Endothelial cell of umbilical vein (primary cell): ENCODE data around the gene MEAK7. TPM values are rescaled to one million over a fixed set of nuclear protein-coding genes. Genes with fewer than 3 reads are reported as not detected.

Experiments
- BruUV-seq: library from RNA; stranded (reverse); fragments of 400-500 nt; replicated peaks from 2 replicates; lab custom pipeline; 2021; lab: Mats Ljungman, UMichigan
- CTCF ChIA-PET: fragments of 300-600, 350-600 bp; sonication (Branson Sonifier 250); formaldehyde crosslinking; loops from one replicate; lab custom pipeline; 2021; ENCODE audit warnings: antibody characterized with exemption, inconsistent platforms; lab: Charles Lee
- POLR2A ChIA-PET: fragments of 300-600, 350-600 bp; sonication (Branson Sonifier 250); formaldehyde crosslinking; loops from one replicate; lab custom pipeline; 2021; ENCODE audit warnings: antibody characterized with exemption, inconsistent platforms; lab: Charles Lee
- DNase-seq: peaks from one replicate; pipeline ENCODE4 v3.0.0-alpha.2; 2011; ENCODE audit warnings: low read depth, low spot score
- FAIRE-seq: peaks from 2 replicates; lab custom pipeline; 2011; peaks lifted over from hg19 to GRCh38; lab: Jason Lieb, UNC
- H2AFZ ChIP-seq: 2 replicates; pipeline ENCODE4 v1.6.0; 2012; ENCODE audit warnings: low read depth, low read length, control low read depth, inconsistent platforms
- H3K27ac ChIP-seq: 2 replicates; pipeline ENCODE4 v1.5.1; 2011; ENCODE audit warnings: low read depth, mild to moderate bottlenecking, control low read depth, low read length, moderate library complexity; ENCODE audit not compliant: insufficient read depth
- H3K27me3 ChIP-seq, 2 experiments: 2 replicates each; pipeline versions ENCODE4 v1.6.0 to v1.6.1; 2011; ENCODE audit warnings: low read length in 2 of 2, mixed read lengths in 1 of 2; ENCODE audit not compliant: control insufficient read depth in 2 of 2, insufficient read depth in 2 of 2
- H3K36me3 ChIP-seq, 2 experiments: 2 replicates in 1 of 2; 3 replicates in 1 of 2; pipeline ENCODE4 v1.5.1; 2011; ENCODE audit warnings: low read length in 2 of 2, mild to moderate bottlenecking in 1 of 2, moderate library complexity in 1 of 2; ENCODE audit not compliant: control insufficient read depth in 2 of 2, insufficient read depth in 2 of 2; ENCODE audit errors: extremely low read depth in 1 of 2
- H3K4me1 ChIP-seq: 3 replicates; pipeline ENCODE4 v1.5.1; 2011; ENCODE audit warnings: mild to moderate bottlenecking, low read length; ENCODE audit not compliant: control insufficient read depth, insufficient read depth; ENCODE audit errors: extremely low read depth
- H3K4me2 ChIP-seq: 2 replicates; pipeline ENCODE4 v1.6.1; 2011; ENCODE audit warnings: low read length, control low read depth, mixed read lengths; ENCODE audit not compliant: insufficient read depth
- H3K4me3 ChIP-seq, 3 experiments: fragments of 200-600 bp in 1 of 3; sonication (generic), shearing (Covaris generic) in 1 of 3; replicated peaks in 1 of 3; 2 replicates each; pipeline ENCODE4 v1.5.1; 2011 to 2016; ENCODE audit warnings: control low read depth in 3 of 3, low read length in 3 of 3, mild to moderate bottlenecking in 2 of 3, inconsistent platforms in 1 of 3, low read depth in 1 of 3, moderate library complexity in 1 of 3; ENCODE audit not compliant: insufficient read depth in 1 of 3
- H3K79me2 ChIP-seq: 2 replicates; pipeline ENCODE4 v1.6.0; 2012; ENCODE audit warnings: low read length, inconsistent platforms; ENCODE audit not compliant: control insufficient read depth, insufficient read depth
- H3K9ac ChIP-seq: replicated peaks from 2 replicates; pipeline ENCODE3; 2011; ENCODE audit warnings: low read length, control low read depth; ENCODE audit not compliant: insufficient read depth; ENCODE audit errors: extremely low read depth
- H3K9me1 ChIP-seq: replicated peaks from 3 replicates; pipeline ENCODE4 v1.6.0; 2011; ENCODE audit warnings: mild to moderate bottlenecking, low read length; ENCODE audit not compliant: control insufficient read depth, insufficient read depth; ENCODE audit errors: extremely low read depth
- H3K9me3 ChIP-seq: replicated peaks from 2 replicates; pipeline ENCODE4 v1.5.1; 2012; ENCODE audit warnings: low read length, inconsistent platforms; ENCODE audit not compliant: control insufficient read depth, insufficient read depth
- H4K20me1 ChIP-seq: replicated peaks from 2 replicates; pipeline ENCODE3; 2011; ENCODE audit warnings: mild to moderate bottlenecking, low read length; ENCODE audit not compliant: control insufficient read depth, insufficient read depth; ENCODE audit errors: extremely low read depth
- EZH2 ChIP-seq: IDR thresholded peaks from 2 replicates; pipeline ENCODE4 v1.6.1; 2012; ENCODE audit warnings: borderline replicate concordance, low read depth, mild to moderate bottlenecking, moderate library complexity, low read length, inconsistent platforms; ENCODE audit not compliant: severe bottlenecking
- FOS ChIP-seq: IDR thresholded peaks from 2 replicates; pipeline ENCODE4 v1.6.1; 2011; ENCODE audit warnings: mild to moderate bottlenecking, low read length, moderate library complexity, borderline replicate concordance; ENCODE audit not compliant: insufficient read depth
- GATA2 ChIP-seq: IDR thresholded peaks from 2 replicates; pipeline ENCODE4 v1.7.0; 2011; ENCODE audit warnings: low read depth, mild to moderate bottlenecking, moderate library complexity, mixed read lengths, low read length; ENCODE audit not compliant: insufficient read length, insufficient read depth
- JUN ChIP-seq: IDR thresholded peaks from 2 replicates; pipeline ENCODE4 v1.6.1; 2011; ENCODE audit warnings: borderline replicate concordance, low read depth; ENCODE audit not compliant: insufficient read length, insufficient read depth
- MAX ChIP-seq: IDR thresholded peaks from 2 replicates; pipeline ENCODE4 v1.6.1; 2011; ENCODE audit not compliant: insufficient read depth, insufficient read length
- MYC ChIP-seq: IDR thresholded peaks from one replicate; pipeline ENCODE4 v1.6.1; 2011; ENCODE audit warnings: mild to moderate bottlenecking, low read depth, low read length
- POLR2A ChIP-seq: IDR thresholded peaks from 2 replicates; pipeline ENCODE4 v1.6.1; 2012; ENCODE audit warnings: low read depth, mild to moderate bottlenecking, control low read depth, low read length
- POLR2AphosphoS5 ChIP-seq: IDR thresholded peaks from 2 replicates; pipeline ENCODE4 v1.6.1; 2012; ENCODE audit warnings: low read depth, mild to moderate bottlenecking, control low read depth, low read length, moderate library complexity; ENCODE audit not compliant: insufficient read depth
- dilution Hi-C: fragments of 300-500 bp; cut with MboI; formaldehyde crosslinking; loops from one replicate; pipeline ENCODE4 v1.15.0; 2019; ENCODE audit warnings: low sequenced_read_pairs; ENCODE audit not compliant: extremely low pct_ligation_motif_present
- intact Hi-C: fragments of 100-400 bp; cut with micrococcal nuclease; formaldehyde crosslinking; loops from one replicate; pipeline ENCODE4 v1.10.0; 2022
- polyA plus RNA-seq, 4 experiments: library from polyadenylated mRNA; depleted of rRNA in 3 of 4; stranded (reverse) in 3 of 4; unstranded in 1 of 4; fragments of >200 nt; gene quantifications; 2 replicates each; pipeline versions ENCODE4 v1.2.1 to v1.2.3, GENCODE V29; 2011 to 2012; ENCODE audit warnings: missing spikeins in 1 of 4
- total RNA-seq: library from RNA; stranded (reverse); gene quantifications from 2 replicates; pipeline ENCODE4 v1.2.3, GENCODE V29; 2021
- TF ChIP-seq, protein P1 (sequence below), 2 donors: IDR thresholded peaks; 1 replicate in 1 of 2; 2 replicates in 1 of 2; pipeline ENCODE4 v1.5.1; 2011; ENCODE audit warnings: low read length in 2 of 2, mild to moderate bottlenecking in 2 of 2, moderate library complexity in 2 of 2, control low read depth in 1 of 2, inconsistent platforms in 1 of 2, low read depth in 1 of 2; ENCODE audit not compliant: insufficient read depth in 1 of 2; ENCODE audit errors: extremely low read depth in 1 of 2

MEAK7 gene
- total and polyA plus RNA-seq, 2 donors (not counting 3 experiments of a cell fraction or from before 2014, with no cell fraction given) = 16.2 to 22.7 TPM

- H3K9ac ChIP-seq = no peak overlapping the region
- no peaks in the 10 kb centered on the region for H3K9me1 ChIP-seq
- dilution Hi-C loops = no loop called here
- H2AFZ ChIP-seq = no peak overlapping the region
- H4K20me1 ChIP-seq = no peaks in the 10 kb centered on the region
- H3K9me3 ChIP-seq = no peaks in the 10 kb centered on the region
- POLR2A ChIA-PET = no interaction called here
- H3K79me2 ChIP-seq = no peaks in the 10 kb centered on the region
- TF ChIP-seq, protein P1, sequence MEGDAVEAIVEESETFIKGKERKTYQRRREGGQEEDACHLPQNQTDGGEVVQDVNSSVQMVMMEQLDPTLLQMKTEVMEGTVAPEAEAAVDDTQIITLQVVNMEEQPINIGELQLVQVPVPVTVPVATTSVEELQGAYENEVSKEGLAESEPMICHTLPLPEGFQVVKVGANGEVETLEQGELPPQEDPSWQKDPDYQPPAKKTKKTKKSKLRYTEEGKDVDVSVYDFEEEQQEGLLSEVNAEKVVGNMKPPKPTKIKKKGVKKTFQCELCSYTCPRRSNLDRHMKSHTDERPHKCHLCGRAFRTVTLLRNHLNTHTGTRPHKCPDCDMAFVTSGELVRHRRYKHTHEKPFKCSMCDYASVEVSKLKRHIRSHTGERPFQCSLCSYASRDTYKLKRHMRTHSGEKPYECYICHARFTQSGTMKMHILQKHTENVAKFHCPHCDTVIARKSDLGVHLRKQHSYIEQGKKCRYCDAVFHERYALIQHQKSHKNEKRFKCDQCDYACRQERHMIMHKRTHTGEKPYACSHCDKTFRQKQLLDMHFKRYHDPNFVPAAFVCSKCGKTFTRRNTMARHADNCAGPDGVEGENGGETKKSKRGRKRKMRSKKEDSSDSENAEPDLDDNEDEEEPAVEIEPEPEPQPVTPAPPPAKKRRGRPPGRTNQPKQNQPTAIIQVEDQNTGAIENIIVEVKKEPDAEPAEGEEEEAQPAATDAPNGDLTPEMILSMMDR (IDR thresholded peaks at IDR 0.05; ENCODE audit: extremely low read depth in 1 of 2, insufficient read depth in 1 of 2, low read depth in 1 of 2, low read length in 2 of 2) = no peak
- TF ChIP-seq JUN (no peak), MAX (no peak), POLR2AphosphoS5 (no peak), EZH2 (no peak), POLR2A (no peak), FOS (no peak), MYC (no peak), GATA2 (no peak)
- H3K4me1 ChIP-seq = no peaks in the 10 kb centered on the region
- H3K27me3 ChIP-seq = no peaks in the 10 kb centered on the region
- intact Hi-C loops = no loop called here
- FAIRE-seq (no peak), DNase-seq (no peak)
- H3K36me3 ChIP-seq = peaks cover 0 to 4% of the 10 kb centered on the region in 2 experiments
- H3K4me3 ChIP-seq = no peak overlapping the region
- no TSS peak for BruUV-seq
- CTCF ChIA-PET = no interaction called here
- H3K4me2 ChIP-seq = no peak overlapping the region
- no peak overlapping the region for H3K27ac ChIP-seq
Measured at GRCh38 chr16:84463221-84463620, 41.2 kb downstream of the MEAK7 start.
